Mesenteric fat pad (tissue), 1 donor: ENCODE results near the gene CEACAM6. TPM values are rescaled to one million over a fixed set of nuclear protein-coding genes. Genes with fewer than 3 reads are reported as not detected.

Experiments
- DNase-seq: peaks from one replicate; pipeline ENCODE4 v3.0.0-alpha.2; 2020; ENCODE audit warnings: low spot score
- long read RNA-seq: library from polyadenylated mRNA; unstranded; transcript quantifications from one replicate; pipeline ENCODE4 v2.0.0, GENCODE V29; 2020
- total RNA-seq: library from RNA; stranded (reverse); fragmentation: NEBNext Ultra II Directional; extraction: Animal tissue kit (Norgen Biotek cat#: 25700); gene quantifications from one replicate; pipeline ENCODE4 v1.2.1, GENCODE V29; 2021
- donor health status: DM: yes; HTN: yes; CAD: no.

CEACAM6 gene
- 0.22 TPM for total RNA-seq
- long read RNA-seq, partial matches to known transcripts, result 0 of 3 reads
- long read RNA-seq, other reads (novel, unspliced or antisense), result 0 of 3 reads

DNA sequence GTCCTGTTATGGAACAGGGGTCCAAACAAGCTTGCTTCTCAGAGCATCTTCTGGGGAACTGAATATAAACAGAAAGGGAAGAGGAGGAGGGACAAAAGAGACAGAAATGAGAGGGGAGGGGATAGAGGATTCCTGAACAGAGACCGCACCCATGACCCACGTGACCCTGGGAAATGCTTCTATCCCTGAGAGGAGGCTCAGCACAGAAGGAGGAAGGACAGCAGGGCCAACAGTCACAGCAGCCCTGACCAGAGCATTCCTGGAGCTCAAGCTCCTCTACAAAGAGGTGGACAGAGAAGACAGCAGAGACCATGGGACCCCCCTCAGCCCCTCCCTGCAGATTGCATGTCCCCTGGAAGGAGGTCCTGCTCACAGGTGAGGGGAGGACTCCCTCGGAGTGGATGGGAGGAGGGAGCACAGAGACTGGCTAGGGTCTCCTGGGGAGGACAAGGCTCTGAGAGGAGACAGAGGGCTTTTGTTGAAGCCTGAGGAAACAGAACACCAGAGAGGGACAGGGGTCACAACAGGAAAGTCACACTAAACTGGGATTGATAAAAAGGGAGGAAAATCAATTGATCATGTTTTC lies at the start of gene CEACAM6:
Gene CEACAM6, plus strand, starts transcription at position 203 of the 586 bp plus-strand sequence. Its CDS starts 109 bp downstream, at position 312.
- no peak for DNase-seq

DNA sequence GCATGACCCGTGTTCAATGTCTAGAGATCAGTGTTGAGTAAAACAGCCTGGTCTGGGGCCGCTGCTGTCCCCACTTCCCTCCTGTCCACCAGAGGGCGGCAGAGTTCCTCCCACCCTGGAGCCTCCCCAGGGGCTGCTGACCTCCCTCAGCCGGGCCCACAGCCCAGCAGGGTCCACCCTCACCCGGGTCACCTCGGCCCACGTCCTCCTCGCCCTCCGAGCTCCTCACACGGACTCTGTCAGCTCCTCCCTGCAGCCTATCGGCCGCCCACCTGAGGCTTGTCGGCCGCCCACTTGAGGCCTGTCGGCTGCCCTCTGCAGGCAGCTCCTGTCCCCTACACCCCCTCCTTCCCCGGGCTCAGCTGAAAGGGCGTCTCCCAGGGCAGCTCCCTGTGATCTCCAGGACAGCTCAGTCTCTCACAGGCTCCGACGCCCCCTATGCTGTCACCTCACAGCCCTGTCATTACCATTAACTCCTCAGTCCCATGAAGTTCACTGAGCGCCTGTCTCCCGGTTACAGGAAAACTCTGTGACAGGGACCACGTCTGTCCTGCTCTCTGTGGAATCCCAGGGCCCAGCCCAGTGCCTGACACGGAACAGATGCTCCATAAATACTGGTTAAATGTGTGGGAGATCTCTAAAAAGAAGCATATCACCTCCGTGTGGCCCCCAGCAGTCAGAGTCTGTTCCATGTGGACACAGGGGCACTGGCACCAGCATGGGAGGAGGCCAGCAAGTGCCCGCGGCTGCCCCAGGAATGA lies 48.4 kb upstream of the CEACAM6 start:
- peak; percentile 90 for DNase-seq

DNA sequence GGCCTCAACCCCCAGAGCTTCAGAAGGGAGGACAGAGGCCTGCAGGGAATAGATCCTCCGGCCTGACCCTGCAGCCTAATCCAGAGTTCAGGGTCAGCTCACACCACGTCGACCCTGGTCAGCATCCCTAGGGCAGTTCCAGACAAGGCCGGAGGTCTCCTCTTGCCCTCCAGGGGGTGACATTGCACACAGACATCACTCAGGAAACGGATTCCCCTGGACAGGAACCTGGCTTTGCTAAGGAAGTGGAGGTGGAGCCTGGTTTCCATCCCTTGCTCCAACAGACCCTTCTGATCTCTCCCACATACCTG lies 47.9 kb upstream of the CEACAM6 start:
- DNase-seq, result no peak

DNA sequence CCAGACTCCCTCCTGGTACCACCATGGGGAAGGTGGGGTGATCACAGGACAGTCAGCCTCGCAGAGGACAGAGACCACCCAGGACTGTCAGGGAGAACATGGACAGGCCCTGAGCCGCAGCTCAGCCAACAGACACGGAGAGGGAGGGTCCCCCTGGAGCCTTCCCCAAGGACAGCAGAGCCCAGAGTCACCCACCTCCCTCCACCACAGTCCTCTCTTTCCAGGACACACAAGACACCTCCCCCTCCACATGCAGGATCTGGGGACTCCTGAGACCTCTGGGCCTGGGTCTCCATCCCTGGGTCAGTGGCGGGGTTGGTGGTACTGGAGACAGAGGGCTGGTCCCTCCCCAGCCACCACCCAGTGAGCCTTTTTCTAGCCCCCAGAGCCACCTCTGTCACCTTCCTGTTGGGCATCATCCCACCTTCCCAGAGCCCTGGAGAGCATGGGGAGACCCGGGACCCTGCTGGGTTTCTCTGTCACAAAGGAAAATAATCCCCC lies 47.4 kb upstream of the CEACAM6 start:
- peak; percentile 51 for DNase-seq

DNA sequence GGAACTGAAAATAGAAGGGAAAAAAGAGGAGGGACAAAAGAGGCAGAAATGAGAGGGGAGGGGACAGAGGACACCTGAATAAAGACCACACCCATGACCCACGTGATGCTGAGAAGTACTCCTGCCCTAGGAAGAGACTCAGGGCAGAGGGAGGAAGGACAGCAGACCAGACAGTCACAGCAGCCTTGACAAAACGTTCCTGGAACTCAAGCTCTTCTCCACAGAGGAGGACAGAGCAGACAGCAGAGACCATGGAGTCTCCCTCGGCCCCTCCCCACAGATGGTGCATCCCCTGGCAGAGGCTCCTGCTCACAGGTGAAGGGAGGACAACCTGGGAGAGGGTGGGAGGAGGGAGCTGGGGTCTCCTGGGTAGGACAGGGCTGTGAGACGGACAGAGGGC lies 46.8 kb upstream of the CEACAM6 start, which contains the start of gene CEACAM5:
Gene CEACAM5, plus strand, starts transcription at position 146 of the 400 bp plus-strand sequence. Its CDS starts 106 bp downstream, at position 252.
- peak; percentile 6 for DNase-seq

DNA sequence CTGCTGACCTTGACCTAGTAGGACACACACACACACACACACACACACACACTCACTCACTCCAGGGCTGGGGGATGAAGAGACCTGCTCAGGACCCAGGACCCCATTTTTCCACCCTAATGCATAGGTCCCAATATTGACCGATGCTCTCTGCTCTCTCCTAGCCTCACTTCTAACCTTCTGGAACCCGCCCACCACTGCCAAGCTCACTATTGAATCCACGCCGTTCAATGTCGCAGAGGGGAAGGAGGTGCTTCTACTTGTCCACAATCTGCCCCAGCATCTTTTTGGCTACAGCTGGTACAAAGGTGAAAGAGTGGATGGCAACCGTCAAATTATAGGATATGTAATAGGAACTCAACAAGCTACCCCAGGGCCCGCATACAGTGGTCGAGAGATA lies 45.8 kb upstream of the CEACAM6 start:
- DNase-seq, result peak; percentile 67

DNA sequence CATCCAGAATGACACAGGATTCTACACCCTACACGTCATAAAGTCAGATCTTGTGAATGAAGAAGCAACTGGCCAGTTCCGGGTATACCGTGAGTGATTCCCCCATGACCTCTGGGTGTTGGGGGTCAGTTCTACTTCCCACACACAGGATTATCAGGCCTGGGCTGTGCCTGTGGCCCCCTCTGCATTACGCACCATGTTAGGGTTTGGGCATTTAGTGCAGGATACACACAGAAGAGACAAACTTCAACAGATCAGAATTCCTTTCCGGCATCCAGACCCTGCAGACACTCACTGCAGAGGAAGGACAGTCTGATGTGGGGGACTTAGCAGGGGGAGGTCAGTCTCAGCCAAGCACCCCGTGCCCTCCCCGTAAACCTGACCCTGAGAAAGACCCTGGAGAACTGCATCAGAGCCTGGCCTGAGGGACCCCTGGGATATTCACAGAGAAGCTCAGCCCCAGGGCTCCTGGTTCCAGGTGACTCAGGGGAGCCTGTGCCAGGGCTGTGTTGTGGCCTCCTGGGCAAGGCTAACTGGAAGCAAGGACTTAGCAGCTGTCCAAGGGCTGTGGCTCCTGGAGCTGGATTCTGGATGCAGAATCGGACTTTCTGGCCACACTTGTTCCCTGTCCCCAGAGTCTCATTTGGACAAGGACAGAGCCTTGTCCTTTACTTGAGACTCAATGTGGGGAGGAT lies 45.2 kb upstream of the CEACAM6 start:
- DNase-seq, result peak; percentile 68

DNA sequence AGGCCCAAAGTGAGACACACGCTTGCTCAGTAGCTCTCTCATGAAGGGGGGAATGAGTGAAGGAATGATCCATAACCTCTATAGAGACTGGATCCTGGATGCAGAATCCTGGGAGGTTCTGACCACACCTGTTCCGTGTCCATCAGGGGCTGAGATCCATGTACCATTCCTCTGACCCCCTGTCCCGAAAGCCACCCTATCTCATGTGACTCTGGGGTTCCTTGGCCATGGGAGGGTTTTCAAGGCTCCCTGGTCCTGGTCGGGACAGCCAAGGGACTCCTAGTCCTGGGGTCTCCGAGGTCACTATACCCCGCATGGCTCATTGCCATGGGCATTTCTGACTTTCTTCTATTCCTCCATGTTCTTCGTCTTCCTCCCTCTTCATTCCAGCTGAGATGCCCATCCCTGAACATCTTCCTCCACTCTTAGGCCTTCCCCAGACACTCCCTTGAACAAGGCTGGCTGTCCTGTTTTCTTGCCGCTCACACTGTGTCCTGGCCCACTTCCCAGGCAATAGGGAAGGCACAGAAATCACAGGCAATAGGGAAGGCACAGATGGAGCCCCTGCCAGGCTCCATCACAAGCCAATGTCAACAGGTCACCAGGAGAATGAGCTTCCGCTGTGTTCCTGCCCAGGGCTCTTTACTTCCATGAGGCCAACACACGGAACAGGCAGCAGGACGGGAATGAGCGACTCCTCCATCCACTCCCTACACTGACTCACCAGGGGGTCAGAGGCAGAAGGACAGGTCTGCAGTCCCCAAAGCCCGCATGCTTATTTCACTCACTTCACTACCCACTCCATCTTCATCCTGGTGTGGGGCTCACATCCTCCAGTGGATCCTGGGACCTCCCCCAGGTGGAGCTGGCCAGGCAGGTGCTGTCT lies 43.7 kb upstream of the CEACAM6 start:
- peak; percentile 37 for DNase-seq

DNA sequence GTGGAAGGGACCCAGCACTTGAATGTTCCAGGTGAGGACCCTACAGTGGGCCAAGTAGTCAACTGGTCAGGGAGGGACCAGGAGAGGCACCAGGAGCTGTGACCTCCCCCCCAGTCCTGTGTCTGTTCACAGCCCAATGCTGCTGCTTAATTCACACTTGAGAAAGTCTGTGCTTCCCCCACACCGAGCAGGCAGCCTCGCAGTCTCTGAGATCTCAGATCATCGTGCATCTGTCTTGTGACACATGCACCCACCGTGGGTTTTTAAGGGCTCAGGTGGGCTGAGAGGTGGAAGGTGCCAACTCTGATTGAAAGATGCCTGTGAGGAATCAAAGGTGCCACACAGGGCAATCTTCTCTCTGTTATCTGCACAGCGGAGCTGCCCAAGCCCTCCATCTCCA lies 40.7 kb upstream of the CEACAM6 start:
- peak; percentile 73 for DNase-seq

DNA sequence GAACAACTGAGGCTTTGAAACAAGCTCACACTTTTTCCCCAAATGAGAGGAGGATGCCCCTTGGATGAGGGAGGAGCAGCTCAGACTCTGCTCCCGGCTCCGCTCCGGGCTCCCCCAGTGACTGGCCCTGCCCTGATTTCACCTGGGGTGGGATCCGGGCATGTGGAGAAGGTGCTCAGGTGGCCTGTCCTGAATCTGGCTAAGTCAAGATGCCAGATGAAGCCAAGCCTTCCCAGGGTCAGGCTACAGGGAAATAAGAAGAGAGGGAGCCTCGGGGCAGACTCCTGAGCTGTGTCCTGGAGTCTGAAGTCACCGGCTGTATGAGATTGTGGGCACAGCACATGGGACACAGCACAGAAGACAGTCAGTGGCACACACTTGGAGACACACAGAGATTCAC lies 36.6 kb upstream of the CEACAM6 start:
- DNase-seq, result peak; percentile 57

DNA sequence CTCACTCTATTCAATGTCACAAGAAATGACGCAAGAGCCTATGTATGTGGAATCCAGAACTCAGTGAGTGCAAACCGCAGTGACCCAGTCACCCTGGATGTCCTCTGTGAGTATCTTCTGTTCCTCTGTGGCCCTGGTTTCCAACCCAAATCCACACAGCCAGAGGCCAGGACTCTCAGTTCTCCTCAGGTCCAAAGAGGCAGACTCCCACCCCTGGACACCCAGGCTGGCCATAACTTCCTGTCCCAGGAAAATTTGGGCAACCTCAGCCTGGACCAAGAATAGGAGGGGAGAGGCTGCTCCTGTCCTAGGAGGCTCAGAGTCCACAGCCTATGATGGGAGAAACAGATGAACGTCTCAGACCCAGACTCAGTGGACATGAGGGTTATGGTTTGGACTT lies 35.2 kb upstream of the CEACAM6 start:
- DNase-seq, result peak; percentile 55

DNA sequence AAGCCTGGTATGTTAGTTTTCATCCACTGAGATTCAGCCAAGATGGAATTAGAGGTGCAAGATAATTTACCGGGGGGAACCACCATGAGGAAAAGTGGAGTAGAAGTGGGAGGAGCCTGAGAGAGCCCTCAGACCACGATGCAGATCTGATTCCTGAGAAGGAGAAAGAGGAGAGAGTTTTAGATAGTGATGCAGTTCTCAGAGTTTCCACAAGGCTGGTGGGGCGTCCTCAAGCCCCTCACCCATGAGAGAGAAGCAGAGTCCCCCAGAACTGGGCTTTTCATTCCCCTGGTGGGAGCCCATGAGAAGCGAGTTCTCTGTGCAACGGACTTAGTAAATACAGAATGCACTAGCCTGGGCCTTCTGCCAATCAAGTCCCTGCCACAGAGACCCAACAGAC lies 28.8 kb upstream of the CEACAM6 start:
- DNase-seq, result no peak

DNA sequence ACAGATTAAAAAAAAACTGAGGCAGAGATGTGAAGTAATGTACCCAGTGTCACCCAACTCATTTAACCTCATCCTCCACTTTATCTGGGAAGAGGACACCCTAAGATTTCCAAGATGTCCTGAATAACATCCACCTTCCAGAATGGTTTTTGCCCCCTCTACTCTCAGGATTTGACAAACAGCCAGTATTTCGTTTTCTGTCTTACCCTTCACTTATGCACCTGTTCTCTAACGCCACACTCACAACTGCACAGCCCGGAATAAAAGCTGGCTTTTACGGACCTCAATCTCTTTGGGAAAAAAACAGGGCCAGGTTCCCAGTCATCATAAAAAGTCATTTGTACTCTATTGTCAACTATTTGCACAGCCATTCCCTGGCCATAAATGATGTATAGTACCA lies 21.2 kb upstream of the CEACAM6 start:
- DNase-seq, result no peak

DNA sequence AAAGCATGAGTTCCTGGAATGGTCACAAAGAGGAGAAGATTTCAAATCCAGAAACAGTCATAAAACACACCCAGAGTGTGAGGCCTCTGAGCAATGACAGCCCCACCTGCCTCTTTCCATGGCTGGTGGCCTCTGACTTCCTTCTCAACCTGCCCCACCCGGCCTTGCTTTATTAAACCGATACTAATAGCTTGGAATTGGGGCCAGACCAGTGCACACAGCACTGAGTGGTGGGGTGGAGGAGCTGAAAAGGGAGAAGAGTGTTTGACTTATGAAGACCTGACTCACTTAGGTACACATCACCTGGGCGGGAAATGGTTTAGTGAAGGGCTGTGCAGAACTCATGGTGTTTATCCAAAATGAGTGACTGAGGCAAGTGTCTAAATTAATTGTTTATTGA lies 20.7 kb upstream of the CEACAM6 start:
- DNase-seq, result no peak

DNA sequence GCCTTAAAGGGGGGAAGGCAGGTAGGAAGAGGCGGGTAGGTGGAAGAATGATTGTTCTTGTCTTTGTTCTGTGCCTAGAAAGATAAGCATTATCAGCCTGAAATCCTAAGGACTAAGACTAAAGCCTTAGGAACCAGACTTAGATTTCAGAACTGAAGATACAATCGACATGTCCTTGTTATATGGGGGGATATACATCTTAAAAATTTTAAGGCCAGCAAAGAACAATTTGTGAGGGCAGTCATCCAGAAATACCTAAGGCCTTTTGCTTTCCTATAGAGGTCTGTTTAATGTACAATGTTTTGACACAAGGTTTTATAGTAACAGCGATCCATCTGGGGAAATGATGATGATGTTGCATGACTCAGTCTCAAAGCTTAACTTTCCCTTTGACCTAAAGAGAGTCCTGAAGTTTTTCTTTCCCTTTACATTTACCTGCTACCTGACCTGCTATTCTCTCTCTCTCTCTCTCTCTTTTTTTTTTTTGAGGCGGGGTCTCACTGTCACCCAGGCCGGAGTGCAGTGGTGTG lies 20.2 kb upstream of the CEACAM6 start:
- DNase-seq, result no peak

DNA sequence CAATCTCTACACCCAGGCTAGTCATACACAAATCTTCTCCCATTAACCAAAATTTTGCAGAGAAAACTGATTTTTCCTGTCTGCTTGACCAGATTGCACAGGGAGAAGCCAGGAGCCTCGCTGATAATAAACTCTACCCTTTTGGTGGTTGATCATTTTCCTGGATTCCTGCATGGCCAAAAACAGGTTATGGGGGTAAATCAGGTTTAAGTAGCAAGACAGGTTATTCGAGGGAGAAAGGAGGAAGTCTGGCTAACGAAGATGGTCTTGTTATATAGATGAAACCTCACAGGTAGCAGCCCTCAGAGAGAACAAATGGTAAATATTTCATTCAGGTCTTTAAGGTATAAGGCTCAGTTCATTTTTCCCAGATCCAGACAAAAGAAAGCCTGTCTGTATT lies 16.0 kb upstream of the CEACAM6 start:
- no peak for DNase-seq

DNA sequence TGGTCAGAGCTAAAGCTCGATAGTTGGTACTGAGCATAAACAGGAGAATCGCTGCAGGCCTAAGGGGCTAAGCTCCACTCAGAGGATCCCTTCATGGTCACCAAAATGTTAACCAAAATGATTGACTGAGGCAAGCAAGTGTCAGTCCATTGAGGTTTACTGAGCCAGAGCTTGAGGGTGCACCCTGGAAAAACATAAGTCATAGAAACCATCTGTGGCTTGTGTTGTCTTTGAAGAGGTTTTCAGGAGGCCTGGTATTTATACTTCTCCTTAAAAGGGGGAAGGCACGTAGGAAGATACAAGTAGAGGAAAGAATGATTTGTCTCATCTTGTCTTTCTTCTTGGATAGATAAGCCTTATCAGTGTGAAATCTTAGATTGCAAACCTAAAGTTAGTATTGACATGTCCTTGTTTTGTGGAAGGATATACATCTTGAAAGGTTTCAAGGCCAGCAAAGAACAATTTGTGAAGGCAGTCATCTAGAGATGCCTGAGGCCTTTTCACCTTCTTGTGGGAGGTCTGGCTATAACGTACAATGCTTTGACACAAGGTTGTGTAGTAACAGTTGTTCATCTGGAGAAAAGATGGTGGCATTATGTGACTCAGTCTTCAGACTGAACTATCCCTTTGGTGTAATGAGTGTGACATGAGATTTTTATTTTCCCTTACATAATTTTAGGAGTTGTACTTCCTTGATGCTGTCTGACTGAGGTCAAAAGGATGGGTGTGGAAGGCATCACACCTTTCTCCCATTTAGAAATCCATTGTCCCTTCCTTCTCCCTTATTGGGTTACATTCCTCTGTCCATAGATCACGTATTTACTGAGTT lies 14.7 kb upstream of the CEACAM6 start:
- DNase-seq, result no peak

DNA sequence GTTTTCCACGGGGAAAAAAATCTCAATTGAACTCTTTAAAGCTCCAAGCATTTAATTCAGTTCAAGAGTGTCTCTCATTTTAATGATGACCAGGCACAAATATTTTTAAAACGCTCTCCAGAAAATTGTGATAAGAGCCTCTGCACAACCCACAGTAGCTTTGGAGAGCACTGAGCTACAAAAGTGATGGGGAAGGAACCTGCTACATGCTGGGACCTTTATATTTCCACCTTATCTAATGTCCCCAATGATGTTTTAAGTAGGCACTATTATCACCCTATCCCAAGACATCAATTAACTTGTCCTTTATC lies 14.1 kb upstream of the CEACAM6 start:
- no peak for DNase-seq

DNA sequence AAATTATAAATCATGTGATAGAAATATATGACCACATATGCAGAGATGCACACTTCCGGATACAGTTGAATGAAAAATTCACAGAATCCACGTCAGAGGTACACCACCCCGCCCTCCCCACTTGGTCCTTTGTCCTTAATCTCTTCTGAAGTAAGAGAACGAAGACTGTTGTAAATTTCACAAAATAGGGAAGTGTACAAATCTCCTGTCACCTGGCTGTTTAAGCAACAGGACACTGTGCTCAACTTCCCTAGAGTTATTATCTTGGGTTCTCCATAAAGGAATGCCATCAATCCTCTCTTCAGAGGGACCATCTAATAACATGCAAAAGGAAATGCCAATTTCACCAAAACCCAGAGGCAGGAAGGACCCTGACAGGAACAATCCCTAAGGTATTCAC lies 10.5 kb upstream of the CEACAM6 start:
- no peak for DNase-seq

DNA sequence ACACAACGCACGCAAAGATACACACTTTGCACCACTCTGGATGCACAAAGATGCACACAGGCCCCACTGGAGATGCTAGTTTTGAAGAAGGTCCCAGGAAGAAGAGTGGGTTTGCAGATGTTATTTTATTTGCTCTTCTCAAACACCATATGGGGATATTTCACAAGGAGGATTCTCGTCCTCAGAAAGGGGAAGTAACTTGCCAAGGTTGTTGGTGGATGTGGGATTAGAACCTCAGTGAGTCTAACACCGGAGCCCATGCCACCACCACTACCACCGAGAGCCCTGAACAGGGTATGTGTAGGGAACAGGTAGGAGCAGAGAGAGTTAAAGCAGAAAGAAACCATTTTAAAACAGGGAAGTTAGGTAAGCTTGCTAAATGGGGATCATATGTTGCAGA lies 9.6 kb upstream of the CEACAM6 start:
- no peak for DNase-seq
